Sigmoid colon (tissue), 4 donors: ENCODE measurements around the gene FAM120B.

Experiments
- CTCF ChIP-seq, 4 experiments: fragments of 450-650 bp in 3 of 4; fragments of 200-600 bp in 1 of 4; IDR thresholded peaks; one replicate each; pipeline ENCODE4 v1.5.1; 2016 to 2019; ENCODE audit warnings: antibody characterized with exemption in 4 of 4, mild to moderate bottlenecking in 3 of 4, moderate library complexity in 2 of 4
- POLR2A ChIP-seq, 2 donors: fragments of 450-650 bp; IDR thresholded peaks; one replicate each; pipeline ENCODE4 v1.6.1; 2016; ENCODE audit warnings: antibody characterized with exemption in 2 of 2, mild to moderate bottlenecking in 2 of 2, moderate library complexity in 2 of 2
- POLR2AphosphoS5 ChIP-seq, 4 donors: sonication (generic); formaldehyde crosslinking; IDR thresholded peaks; one replicate each; pipeline ENCODE4 v1.6.1; 2017; ENCODE audit warnings: antibody characterized with exemption in 4 of 4

- TF ChIP-seq CTCF (IDR thresholded peaks at IDR 0.05) (no peak), POLR2A (IDR thresholded peaks at IDR 0.05) (no peak), POLR2AphosphoS5 (IDR thresholded peaks at IDR 0.05) (no peak)
Observed at GRCh38 chr6:170258407-170258806, 48.2 kb upstream of the FAM120B start.
